IMR-90 (cell line): ENCODE data around the gene KAT2B. TPM values are rescaled to one million over a fixed set of nuclear protein-coding genes. Genes with fewer than 3 reads are reported as not detected.

Experiments used
- ATAC-seq: fragments of 200-7000 bp; cut with Tn5 transposase; 2 replicates; pipeline ENCODE4 v1.9.1; 2020; ENCODE audit warnings: low read depth, mild to moderate bottlenecking, moderate library complexity
- BruUV-seq: library from RNA; stranded (reverse); fragments of 400-500 nt; replicated peaks from 2 replicates; lab custom pipeline; 2021; lab: Mats Ljungman, UMichigan
- CTCF ChIA-PET: fragments of 300-600 bp; formaldehyde crosslinking; extraction: SDS; loops from one replicate; lab custom pipeline; 2021; ENCODE audit warnings: antibody characterized with exemption; lab: Yijun Ruan, JAX
- POLR2A ChIA-PET: fragments of 300-600 bp; sonication (Branson Sonifier 250); formaldehyde crosslinking; loops from one replicate; lab custom pipeline; 2022; ENCODE audit warnings: antibody characterized with exemption; ENCODE audit not compliant: unreplicated experiment; lab: Charles Lee
- DNase-seq: peaks from one replicate; pipeline ENCODE4 v3.0.0; 2013
- H2AFZ ChIP-seq: replicated peaks from 2 replicates; pipeline ENCODE3; 2013; ENCODE audit warnings: low read length, mild to moderate bottlenecking; ENCODE audit not compliant: poor library complexity
- H2AK5ac ChIP-seq: 2 replicates; pipeline ENCODE4 v1.6.1; 2013; ENCODE audit warnings: low read depth, low read length, inconsistent platforms
- H2AK9ac ChIP-seq: replicated peaks from 2 replicates; pipeline ENCODE3; 2013; ENCODE audit warnings: mild to moderate bottlenecking, low read depth, low read length, moderate library complexity; ENCODE audit not compliant: poor library complexity
- H2BK120ac ChIP-seq: 2 replicates; pipeline ENCODE4 v1.6.1; 2013; ENCODE audit warnings: low read depth, low read length, inconsistent platforms
- H2BK15ac ChIP-seq: 3 replicates; pipeline ENCODE4 v1.6.1; 2013; ENCODE audit warnings: low read depth, low read length, inconsistent platforms
- H2BK20ac ChIP-seq: 2 replicates; pipeline ENCODE4 v1.6.1; 2013; ENCODE audit warnings: low read depth, mild to moderate bottlenecking, inconsistent platforms, low read length, moderate library complexity
- H2BK5ac ChIP-seq: 2 replicates; pipeline ENCODE4 v1.6.1; 2013; ENCODE audit warnings: mild to moderate bottlenecking, low read depth, low read length, inconsistent platforms; ENCODE audit not compliant: poor library complexity, severe bottlenecking
- H3K14ac ChIP-seq: replicated peaks from 2 replicates; pipeline ENCODE4 v1.6.1; 2013; ENCODE audit warnings: low read depth, low read length, inconsistent platforms
- H3K18ac ChIP-seq: 2 replicates; pipeline ENCODE4 v1.6.1; 2013; ENCODE audit warnings: low read depth, low read length, control low read depth
- H3K23ac ChIP-seq: 2 replicates; pipeline ENCODE4 v1.6.1; 2013; ENCODE audit warnings: low read depth, low read length, inconsistent platforms
- H3K27ac ChIP-seq: 2 replicates; pipeline ENCODE4 v1.5.1; 2013; ENCODE audit warnings: mild to moderate bottlenecking, control low read depth, low read length; ENCODE audit not compliant: insufficient read depth
- H3K27me3 ChIP-seq: 2 replicates; pipeline ENCODE4 v1.6.1; 2013; ENCODE audit warnings: low read length; ENCODE audit not compliant: control insufficient read depth, insufficient read depth
- H3K36me3 ChIP-seq: 2 replicates; pipeline ENCODE4 v1.6.1; 2013; ENCODE audit warnings: low read length, mixed read lengths; ENCODE audit not compliant: control insufficient read depth, insufficient read depth
- H3K4ac ChIP-seq: 2 replicates; pipeline ENCODE4 v1.6.1; 2013; ENCODE audit warnings: low read depth, low read length, inconsistent platforms
- H3K4me1 ChIP-seq: 2 replicates; pipeline ENCODE4 v1.6.1; 2013; ENCODE audit warnings: low read length, mixed read lengths; ENCODE audit not compliant: control insufficient read depth, insufficient read depth
- H3K4me2 ChIP-seq: 2 replicates; pipeline ENCODE4 v1.6.1; 2013; ENCODE audit warnings: low read depth, mild to moderate bottlenecking, control low read depth, low read length, moderate library complexity
- H3K4me3 ChIP-seq: 2 replicates; pipeline ENCODE4 v1.5.1; 2013; ENCODE audit warnings: low read depth, mild to moderate bottlenecking, control low read depth, low read length, moderate library complexity; ENCODE audit not compliant: insufficient read depth
- H3K56ac ChIP-seq: 2 replicates; pipeline ENCODE4 v1.6.1; 2013; ENCODE audit warnings: low read length, inconsistent platforms; ENCODE audit not compliant: insufficient read depth; ENCODE audit errors: extremely low read depth
- H3K79me1 ChIP-seq, 2 experiments: 2 replicates each; pipeline ENCODE4 v1.6.1; 2013; ENCODE audit warnings: low read length in 2 of 2, inconsistent platforms in 1 of 2, low read depth in 1 of 2
- H3K9ac ChIP-seq: 2 replicates; pipeline ENCODE4 v1.6.1; 2013; ENCODE audit warnings: low read depth, low read length, control low read depth
- H3K9me1 ChIP-seq: 2 replicates; pipeline ENCODE4 v1.6.1; 2013; ENCODE audit warnings: low read length, inconsistent platforms; ENCODE audit not compliant: insufficient read depth
- H3K9me3 ChIP-seq: 2 replicates; pipeline ENCODE4 v1.6.1; 2013; ENCODE audit warnings: low read length; ENCODE audit not compliant: control insufficient read depth, insufficient read depth
- H4K20me1 ChIP-seq: 2 replicates; pipeline ENCODE4 v1.6.1; 2013; ENCODE audit warnings: low read length, inconsistent platforms; ENCODE audit not compliant: insufficient read depth
- H4K5ac ChIP-seq: 2 replicates; pipeline ENCODE4 v1.6.1; 2013; ENCODE audit warnings: mild to moderate bottlenecking, low read depth, low read length, control low read depth
- H4K8ac ChIP-seq, 2 experiments: 2 replicates each; pipeline ENCODE4 v1.6.1; 2013; ENCODE audit warnings: low read depth in 2 of 2, low read length in 2 of 2, control low read depth in 1 of 2, inconsistent platforms in 1 of 2
- H4K91ac ChIP-seq: 2 replicates; pipeline ENCODE4 v1.6.1; 2013; ENCODE audit warnings: low read depth, low read length, inconsistent platforms; ENCODE audit not compliant: insufficient read depth
- BHLHE40 ChIP-seq: fragments of 150-350 bp; IDR thresholded peaks from 2 replicates; pipeline ENCODE4 v1.6.1; 2016; ENCODE audit warnings: mild to moderate bottlenecking, low read depth, low read length
- CHD1 ChIP-seq: IDR thresholded peaks from 2 replicates; pipeline ENCODE4 v1.6.1; 2012; ENCODE audit warnings: low read depth, low read length, improper control_type of control experiment
- MAFK ChIP-seq: IDR thresholded peaks from 2 replicates; pipeline ENCODE4 v1.6.1; 2012; ENCODE audit warnings: low read depth, low read length, improper control_type of control experiment
- MXI1 ChIP-seq: IDR thresholded peaks from 2 replicates; pipeline ENCODE4 v1.6.1; 2012; ENCODE audit warnings: low read depth, mild to moderate bottlenecking, low read length, moderate library complexity, borderline replicate concordance
- NFE2L2 ChIP-seq: fragments of 150-350 bp; IDR thresholded peaks from 2 replicates; pipeline ENCODE4 v1.6.1; 2016; ENCODE audit warnings: low read depth, mild to moderate bottlenecking, low read length
- RAD21 ChIP-seq: IDR thresholded peaks from 2 replicates; pipeline ENCODE4 v1.6.1; 2012; ENCODE audit warnings: low read length, improper control_type of control experiment
- RFX5 ChIP-seq: IDR thresholded peaks from 2 replicates; pipeline ENCODE4 v1.8.0; 2012; ENCODE audit warnings: low read depth, mild to moderate bottlenecking, low read length, moderate library complexity
- SMC3 ChIP-seq: fragments of 150-350 bp; IDR thresholded peaks from 2 replicates; pipeline ENCODE4 v1.6.1; 2016; ENCODE audit warnings: low read depth, mild to moderate bottlenecking, antibody characterized with exemption, low read length, moderate library complexity
- WGBS, 2 experiments: methylation state at CpG; one replicate each; pipeline versions ENCODE4 v1.1.5 to v1.1.7; 2013; ENCODE audit warnings: missing lambda C conversion rate in 2 of 2; ENCODE audit not compliant: insufficient read length in 1 of 2; ENCODE audit errors: extremely low coverage in 2 of 2; 5-methylcytosine and 5-hydroxymethylcytosine counted together
- dilution Hi-C: fragments of 300-500 bp; cut with HindIII; formaldehyde crosslinking; loops from one replicate; pipeline ENCODE4 v1.14.3; 2018; ENCODE audit warnings: low sequenced_read_pairs; ENCODE audit not compliant: unreplicated experiment
- in situ Hi-C: fragments of 300-500 bp; cut with MboI; formaldehyde crosslinking; loops from 3 replicates; pipeline ENCODE4 v1.14.3; 2019; ENCODE audit warnings: low sequenced_read_pairs, inconsistent platforms, mixed read lengths
- intact Hi-C: fragments of 100-400 bp; cut with micrococcal nuclease; formaldehyde crosslinking; loops from 2 replicates; pipeline ENCODE4 v1.10.0; 2022
- polyA plus RNA-seq, 3 experiments: library from polyadenylated mRNA; depleted of rRNA; stranded (reverse); fragments of >200 nt; gene quantifications; 2 replicates each; pipeline ENCODE4 v1.2.3, GENCODE V29; 2012; ENCODE audit warnings: low replicate concordance in 1 of 3
- total RNA-seq: library from RNA; depleted of rRNA; stranded (reverse); fragments of >200 nt; gene quantifications from 2 replicates; pipeline ENCODE4 v1.2.3, GENCODE V29; 2012
- TF ChIP-seq, protein P1 (sequence below): fragments of 150-350 bp; IDR thresholded peaks from 2 replicates; pipeline ENCODE4 v1.6.1; 2016; ENCODE audit warnings: low read depth, mild to moderate bottlenecking, low read length, moderate library complexity, borderline replicate concordance

The KAT2B gene
- total and polyA plus RNA-seq, 2 of the 4 experiments (the other 2 are of a cell fraction): 2.0 to 2.2 TPM

GRCh38 chr3:20051123-20051806 lies 11.0 kb downstream of the KAT2B start (continued):
- TF ChIP-seq, protein P1, sequence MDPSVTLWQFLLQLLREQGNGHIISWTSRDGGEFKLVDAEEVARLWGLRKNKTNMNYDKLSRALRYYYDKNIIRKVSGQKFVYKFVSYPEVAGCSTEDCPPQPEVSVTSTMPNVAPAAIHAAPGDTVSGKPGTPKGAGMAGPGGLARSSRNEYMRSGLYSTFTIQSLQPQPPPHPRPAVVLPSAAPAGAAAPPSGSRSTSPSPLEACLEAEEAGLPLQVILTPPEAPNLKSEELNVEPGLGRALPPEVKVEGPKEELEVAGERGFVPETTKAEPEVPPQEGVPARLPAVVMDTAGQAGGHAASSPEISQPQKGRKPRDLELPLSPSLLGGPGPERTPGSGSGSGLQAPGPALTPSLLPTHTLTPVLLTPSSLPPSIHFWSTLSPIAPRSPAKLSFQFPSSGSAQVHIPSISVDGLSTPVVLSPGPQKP: no peak
- no peak for TF ChIP-seq NFE2L2
- TF ChIP-seq RAD21: no peak

- no peak overlapping the region for H2BK15ac ChIP-seq
- no peak overlapping the region for H2BK120ac ChIP-seq
- H3K23ac ChIP-seq: no peak overlapping the region
- no CpG with 5 or more reads among the region's 7 CpGs for WGBS, 2 experiments
- H4K5ac ChIP-seq: no peak overlapping the region
- no peak overlapping the region for H2AFZ ChIP-seq
- intact Hi-C loops (no loop called here), in situ Hi-C loops (no loop called here), dilution Hi-C loops (no loop called here)
- H3K27ac ChIP-seq: no peak overlapping the region
- no TSS peak for BruUV-seq
- H2BK20ac ChIP-seq: no peak overlapping the region
- no peak overlapping the region for H4K8ac ChIP-seq
- POLR2A ChIA-PET: no interaction called here
- H2AK5ac ChIP-seq: no peak overlapping the region
- CTCF ChIA-PET: no interaction called here
- no peak overlapping the region for H3K4me2 ChIP-seq
- H3K56ac ChIP-seq: no peak overlapping the region
- H4K91ac ChIP-seq: no peak overlapping the region
- H3K4me3 ChIP-seq: no peak overlapping the region
- H3K4me1 ChIP-seq: peaks cover 13% of the 10 kb centered on the region; the same call in 1 of the 2 replicates
- H3K9me1 ChIP-seq: peaks cover 4% of the 10 kb centered on the region
- no peak for TF ChIP-seq RFX5
- TF ChIP-seq RAD21: no peak
- no peak for TF ChIP-seq MAFK
- TF ChIP-seq, protein P1: no peak
- TF ChIP-seq BHLHE40: no peak
- TF ChIP-seq MXI1: no peak
- no peak for TF ChIP-seq CHD1
- TF ChIP-seq SMC3: no peak
- no peak for DNase-seq
- no peaks in the 10 kb centered on the region for H3K36me3 ChIP-seq
- H3K14ac ChIP-seq: no peak overlapping the region
- H4K20me1 ChIP-seq: no peaks in the 10 kb centered on the region
- no peak overlapping the region for H3K4ac ChIP-seq
- H2AK9ac ChIP-seq: no peak overlapping the region
- no peak overlapping the region for H3K9ac ChIP-seq
- H2BK5ac ChIP-seq: no peak overlapping the region
- no peak overlapping the region for H3K18ac ChIP-seq
- H3K79me1 ChIP-seq: peaks cover 0 to 5% of the 10 kb centered on the region in 2 experiments; a peak in 2 of 4 replicates
- H3K9me3 ChIP-seq: no peaks in the 10 kb centered on the region
- ATAC-seq: no peak
- no peaks in the 10 kb centered on the region for H3K27me3 ChIP-seq
Measured at GRCh38 chr3:20052851-20053250, 12.6 kb downstream of the KAT2B start.
